ENCODE data around the gene GGA3. TPM values are rescaled to one million over a fixed set of nuclear protein-coding genes. Genes with fewer than 3 reads are reported as not detected.

GGA3 gene
- total RNA-seq, 1 donor from 2014 or later, result 28.4 TPM

GRCh38 chr17:75228305-75228704 is 33.1 kb downstream of the GGA3 start:
- H3K36me3 Mint-ChIP-seq (ENCODE audit: low read depth), result peaks cover 29% of the 10 kb centered on the region
- no peaks in the 10 kb centered on the region for H3K9me3 Mint-ChIP-seq (ENCODE audit: low read depth)
- H3K4me1 Mint-ChIP-seq (ENCODE audit: low read depth), result no peaks in the 10 kb centered on the region
- H3K4me3 Mint-ChIP-seq (ENCODE audit: unreplicated experiment), result no peak overlapping the region
- no peaks in the 10 kb centered on the region for H3K27me3 Mint-ChIP-seq (ENCODE audit: low read depth)
- no peak for TF ChIP-seq CTCF (IDR thresholded peaks at IDR 0.05)
- DNase-seq (ENCODE audit: low spot score), result no peak
- peak overlapping the region; percentile 27 for H3K27ac Mint-ChIP-seq (ENCODE audit: unreplicated experiment)

- Mint-ChIP-seq H3K4me1 (ENCODE audit: low read depth) (no peaks in the 10 kb centered on the region), H3K27ac (ENCODE audit: unreplicated experiment) (no peak overlapping the region), H3K27me3 (ENCODE audit: low read depth) (no peaks in the 10 kb centered on the region), H3K9me3 (ENCODE audit: low read depth) (no peaks in the 10 kb centered on the region), H3K36me3 (ENCODE audit: low read depth) (peaks cover 27% of the 10 kb centered on the region), H3K4me3 (ENCODE audit: unreplicated experiment) (no peak overlapping the region)
- no peak for TF ChIP-seq CTCF (IDR thresholded peaks at IDR 0.05)
- DNase-seq (ENCODE audit: low spot score), result no peak
These were observed 33.7 kb downstream of the GGA3 start for GRCh38 chr17:75227729-75228128.

GRCh38 chr17:75225016-75225415 is 36.4 kb downstream of the GGA3 start:
- peak; percentile 57 for DNase-seq (ENCODE audit: low spot score)
- Mint-ChIP-seq H3K9me3 (ENCODE audit: low read depth) (no peaks in the 10 kb centered on the region), H3K27ac (ENCODE audit: unreplicated experiment) (no peak overlapping the region), H3K4me3 (ENCODE audit: unreplicated experiment) (no peak overlapping the region), H3K36me3 (ENCODE audit: low read depth) (peaks cover 23% of the 10 kb centered on the region), H3K4me1 (ENCODE audit: low read depth) (no peaks in the 10 kb centered on the region), H3K27me3 (ENCODE audit: low read depth) (no peaks in the 10 kb centered on the region)
- no peak for TF ChIP-seq CTCF (IDR thresholded peaks at IDR 0.05)

GRCh38 chr17:75219815-75220214 is 41.6 kb downstream of the GGA3 start:
- Mint-ChIP-seq H3K4me1 (ENCODE audit: low read depth) (no peaks in the 10 kb centered on the region), H3K4me3 (ENCODE audit: unreplicated experiment) (no peak overlapping the region), H3K36me3 (ENCODE audit: low read depth) (peaks cover 28% of the 10 kb centered on the region), H3K9me3 (ENCODE audit: low read depth) (no peaks in the 10 kb centered on the region), H3K27me3 (ENCODE audit: low read depth) (no peaks in the 10 kb centered on the region), H3K27ac (ENCODE audit: unreplicated experiment) (no peak overlapping the region)
- no peak for DNase-seq (ENCODE audit: low spot score)
- TF ChIP-seq CTCF (IDR thresholded peaks at IDR 0.05), result no peak

- no peak overlapping the region for H3K4me3 Mint-ChIP-seq (ENCODE audit: unreplicated experiment)
These were observed 43.3 kb downstream of the GGA3 start for GRCh38 chr17:75218131-75218530.

More at GRCh38 chr17:75218131-75218530, 43.3 kb downstream of the GGA3 start:
- TF ChIP-seq CTCF (IDR thresholded peaks at IDR 0.05), result no peak
- Mint-ChIP-seq H3K36me3 (ENCODE audit: low read depth) (peaks cover 25% of the 10 kb centered on the region), H3K27me3 (ENCODE audit: low read depth) (no peaks in the 10 kb centered on the region), H3K27ac (ENCODE audit: unreplicated experiment) (no peak overlapping the region), H3K4me1 (ENCODE audit: low read depth) (no peaks in the 10 kb centered on the region), H3K9me3 (ENCODE audit: low read depth) (no peaks in the 10 kb centered on the region)
- DNase-seq (ENCODE audit: low spot score), result no peak
